GM12878 (cell line): Measurements from ENCODE around the gene MRPL1. TPM values are rescaled to one million over a fixed set of nuclear protein-coding genes. Genes with fewer than 3 reads are reported as not detected.

ENCODE experiments used
- BCLAF1 ChIP-seq: fragments of 450-650 bp; IDR thresholded peaks from 2 replicates; pipeline ENCODE4 v1.6.1; 2017; ENCODE audit warnings: antibody characterized with exemption, mild to moderate bottlenecking, moderate library complexity
- BHLHE40 ChIP-seq, 2 experiments: fragments of 450-650 bp in 1 of 2; IDR thresholded peaks; 2 replicates each; pipeline ENCODE4 v1.6.1; 2011 to 2017; ENCODE audit warnings: low read depth in 2 of 2, borderline replicate concordance in 1 of 2, improper control_type of control experiment in 1 of 2, low read length in 1 of 2, mild to moderate bottlenecking in 1 of 2
- CEBPB ChIP-seq, 2 experiments: fragments of 150-350 bp in 1 of 2; IDR thresholded peaks; 2 replicates each; pipeline ENCODE4 v1.6.1; 2012 to 2014; ENCODE audit warnings: low read depth in 2 of 2, low read length in 2 of 2, borderline replicate concordance in 1 of 2, inconsistent platforms in 1 of 2
- HDGF ChIP-seq: fragments of 450-650 bp; IDR thresholded peaks from 2 replicates; pipeline ENCODE4 v1.6.1; 2016; ENCODE audit warnings: antibody characterized with exemption
- IKZF1 ChIP-seq: fragments of 450-650 bp; conservative IDR thresholded peaks from 2 replicates; pipeline ENCODE4 v1.6.1; 2017; ENCODE audit warnings: antibody characterized with exemption, mild to moderate bottlenecking
- MYC ChIP-seq: IDR thresholded peaks from 2 replicates; pipeline ENCODE4 v1.6.1; 2011; ENCODE audit warnings: mild to moderate bottlenecking, low read length, moderate library complexity, inconsistent platforms; ENCODE audit not compliant: insufficient read depth, insufficient replicate concordance, insufficient read length, severe bottlenecking
- NBN ChIP-seq: fragments of 450-650 bp; IDR thresholded peaks from 2 replicates; pipeline ENCODE4 v1.6.1; 2016
- SIN3A ChIP-seq: IDR thresholded peaks from 2 replicates; pipeline ENCODE4 v1.6.1; 2012; ENCODE audit warnings: low read depth, low read length, improper control_type of control experiment
- USF1 ChIP-seq: IDR thresholded peaks from 2 replicates; pipeline ENCODE4 v1.6.1; 2011; ENCODE audit warnings: borderline replicate concordance, low read depth, mild to moderate bottlenecking, moderate library complexity, mixed read lengths, low read length; ENCODE audit not compliant: insufficient read depth; ENCODE audit errors: extremely low read length
- ZSCAN29 ChIP-seq: fragments of 450-650 bp; IDR thresholded peaks from 2 replicates; pipeline ENCODE4 v1.6.1; 2017; ENCODE audit warnings: mild to moderate bottlenecking, moderate library complexity
- polyA plus RNA-seq, 11 experiments: library from polyadenylated mRNA; depleted of rRNA in 4 of 11; unstranded in 6 of 11; stranded (reverse) in 5 of 11; fragments of >200 nt; fragmentation: Nextera tagmentation in 4 of 11; fragmentation: Illumina TruSeq in 1 of 11; extraction: Ambion mirVana in 4 of 11; extraction: Trizol in 1 of 11; gene quantifications; 1 replicate in 1 of 11; 2 replicates in 10 of 11; pipeline versions ENCODE4 v1.2.1 to v1.2.3, GENCODE V29; 2011 to 2016; ENCODE audit warnings: inconsistent platforms in 2 of 11, missing spikeins in 2 of 11, low read depth in 1 of 11
- small RNA-seq: library from RNA; depleted of rRNA; stranded (forward); fragments of <200 nt; gene quantifications from one replicate; pipeline ENCODE3, GENCODE V24; 2014
- total RNA-seq, 4 experiments: library from RNA; depleted of rRNA in 3 of 4; stranded (reverse); fragments of >200 nt in 3 of 4; fragmentation: Illumina TruSeq in 1 of 4; extraction: Trizol in 1 of 4; gene quantifications; 2 replicates each; pipeline versions ENCODE4 v1.2.1 to v1.2.3, GENCODE V29; 2013 to 2021
- TF ChIP-seq, protein P1 (sequence below): fragments of 450-650 bp; IDR thresholded peaks from 2 replicates; pipeline ENCODE4 v1.6.1; 2018; ENCODE audit warnings: mild to moderate bottlenecking, low read depth, moderate library complexity; ENCODE audit not compliant: partially characterized antibody
- TF ChIP-seq, protein P2 (sequence below): IDR thresholded peaks from 2 replicates; pipeline ENCODE4 v1.6.1; 2012; ENCODE audit warnings: low read depth, low read length, improper control_type of control experiment

The MRPL1 gene
- total and polyA plus RNA-seq, 10 of the 15 experiments (the other 5 are each of a cell fraction or from before 2014, with no cell fraction given), result 20.2 to 35.7 (median 28.2) TPM

- TF ChIP-seq, protein P1, sequence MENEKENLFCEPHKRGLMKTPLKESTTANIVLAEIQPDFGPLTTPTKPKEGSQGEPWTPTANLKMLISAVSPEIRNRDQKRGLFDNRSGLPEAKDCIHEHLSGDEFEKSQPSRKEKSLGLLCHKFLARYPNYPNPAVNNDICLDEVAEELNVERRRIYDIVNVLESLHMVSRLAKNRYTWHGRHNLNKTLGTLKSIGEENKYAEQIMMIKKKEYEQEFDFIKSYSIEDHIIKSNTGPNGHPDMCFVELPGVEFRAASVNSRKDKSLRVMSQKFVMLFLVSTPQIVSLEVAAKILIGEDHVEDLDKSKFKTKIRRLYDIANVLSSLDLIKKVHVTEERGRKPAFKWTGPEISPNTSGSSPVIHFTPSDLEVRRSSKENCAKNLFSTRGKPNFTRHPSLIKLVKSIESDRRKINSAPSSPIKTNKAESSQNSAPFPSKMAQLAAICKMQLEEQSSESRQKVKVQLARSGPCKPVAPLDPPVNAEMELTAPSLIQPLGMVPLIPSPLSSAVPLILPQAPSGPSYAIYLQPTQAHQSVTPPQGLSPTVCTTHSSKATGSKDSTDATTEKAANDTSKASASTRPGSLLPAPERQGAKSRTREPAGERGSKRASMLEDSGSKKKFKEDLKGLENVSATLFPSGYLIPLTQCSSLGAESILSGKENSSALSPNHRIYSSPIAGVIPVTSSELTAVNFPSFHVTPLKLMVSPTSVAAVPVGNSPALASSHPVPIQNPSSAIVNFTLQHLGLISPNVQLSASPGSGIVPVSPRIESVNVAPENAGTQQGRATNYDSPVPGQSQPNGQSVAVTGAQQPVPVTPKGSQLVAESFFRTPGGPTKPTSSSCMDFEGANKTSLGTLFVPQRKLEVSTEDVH, result no peak
- TF ChIP-seq USF1, result no peak
- no peak for TF ChIP-seq CEBPB (IDR thresholded peaks at IDR 0.05; ENCODE audit: borderline replicate concordance in 1 of 2, low read depth in 2 of 2, low read length in 2 of 2)
- no peak for TF ChIP-seq SIN3A
- no peak for TF ChIP-seq IKZF1
- no peak for TF ChIP-seq MYC
- no peak for TF ChIP-seq HDGF
- TF ChIP-seq BHLHE40 (IDR thresholded peaks at IDR 0.05; ENCODE audit: borderline replicate concordance in 1 of 2, low read depth in 2 of 2, low read length in 1 of 2), result no peak
- no peak for TF ChIP-seq BCLAF1
- no peak for TF ChIP-seq ZSCAN29
- no peak for TF ChIP-seq NBN
- TF ChIP-seq, protein P2, sequence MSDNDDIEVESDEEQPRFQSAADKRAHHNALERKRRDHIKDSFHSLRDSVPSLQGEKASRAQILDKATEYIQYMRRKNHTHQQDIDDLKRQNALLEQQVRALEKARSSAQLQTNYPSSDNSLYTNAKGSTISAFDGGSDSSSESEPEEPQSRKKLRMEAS, result no peak
Observed at GRCh38 chr4:78002260-78002659, 139.6 kb downstream of the MRPL1 start (continued).

Small RNAs within 50 kb of the gene (small RNA-seq; reads per million reads assigned to genes)
- not detected for gene AC112225.1

Other genes with a start within 250 kb of the MRPL1 start
- gene CNOT6L, start 43.5 kb upstream of the MRPL1 start, total RNA-seq (2014; rRNA removed), result 2.8 and 3.1 TPM in 2 replicates
- gene CNOT6L, start 43.5 kb upstream of the MRPL1 start, total RNA-seq (2014; rRNA removed; fragmentation: Illumina TruSeq; extraction: Trizol), result 2.6 and 3.3 TPM in 2 replicates
- gene CNOT6L, start 43.5 kb upstream of the MRPL1 start, total RNA-seq (2021), result 10.0 and 10.9 TPM in 2 replicates
- gene CNOT6L, start 43.5 kb upstream of the MRPL1 start, polyA plus RNA-seq (2011; rRNA removed), result 4.6 and 5.2 TPM in 2 replicates
- gene CNOT6L, start 43.5 kb upstream of the MRPL1 start, polyA plus RNA-seq (2014; fragmentation: Illumina TruSeq; extraction: Trizol), result 5.9 and 6.1 TPM in 2 replicates
- 1 to 10 TPM; 1.1 to 2.0 TPM for gene CNOT6L, start 43.5 kb upstream of the MRPL1 start, polyA plus RNA-seq (2014; fragmentation: Nextera tagmentation; extraction: Ambion mirVana)
- gene CNOT6L, start 43.5 kb upstream of the MRPL1 start, polyA plus RNA-seq (2014; rRNA removed), result 2.7 and 3.1 TPM in 2 replicates
- gene CNOT6L, start 43.5 kb upstream of the MRPL1 start, polyA plus RNA-seq (2016; fragmentation: Nextera tagmentation; extraction: Ambion mirVana), result 1 to 10 TPM; 3.0 to 3.5 TPM
- gene FRAS1, start 194.5 kb downstream of the MRPL1 start, total RNA-seq (2014; rRNA removed), result 0.45 and 0.54 TPM in 2 replicates
- gene FRAS1, start 194.5 kb downstream of the MRPL1 start, total RNA-seq (2014; rRNA removed; fragmentation: Illumina TruSeq; extraction: Trizol), result 0.22 and 0.28 TPM in 2 replicates
- gene FRAS1, start 194.5 kb downstream of the MRPL1 start, total RNA-seq (2021), result 0.66 and 0.97 TPM in 2 replicates
- gene FRAS1, start 194.5 kb downstream of the MRPL1 start, polyA plus RNA-seq (2011; rRNA removed), result 8.9 and 11.7 TPM in 2 replicates
- 0.35 TPM in 2 replicates for gene FRAS1, start 194.5 kb downstream of the MRPL1 start, polyA plus RNA-seq (2014; fragmentation: Illumina TruSeq; extraction: Trizol)
- under 1 TPM; 0.13 TPM for gene FRAS1, start 194.5 kb downstream of the MRPL1 start, polyA plus RNA-seq (2014; fragmentation: Nextera tagmentation; extraction: Ambion mirVana)
- gene FRAS1, start 194.5 kb downstream of the MRPL1 start, polyA plus RNA-seq (2014; rRNA removed), result 0.12 and 0.49 TPM in 2 replicates
- under 1 TPM; 0.08 to 0.17 TPM for gene FRAS1, start 194.5 kb downstream of the MRPL1 start, polyA plus RNA-seq (2016; fragmentation: Nextera tagmentation; extraction: Ambion mirVana)